GM21515 (cell line): ENCODE results near the gene EPB41L2.
A peak's percentile ranks its signal among the peaks of the same experiment; 100 is the strongest.
"Not testable (repeated sequence)": the region's sequence is repeated elsewhere in the genome, so short reads cannot be mapped to it uniquely, and the experiment has no call there.

Source experiments
- ATAC-seq: cut with Tn5 transposase; IDR thresholded peaks from one replicate; pipeline ENCODE4 v1.9.1; 2021; ENCODE audit not compliant: unreplicated experiment

EPB41L2 gene

GRCh38 chr6:131063028-131063763, at the start of gene EPB41L2:
Gene EPB41L2, minus strand, starts transcription at chr6:131063245. Its CDS starts 106,760 bp downstream, at chr6:130956485.
- peak; percentile 75 for ATAC-seq

GRCh38 chr6:131112249-131112648, 49.2 kb upstream of the EPB41L2 start:
- no peak for ATAC-seq

GRCh38 chr6:131107151-131107550, 44.1 kb upstream of the EPB41L2 start:
- no peak for ATAC-seq

GRCh38 chr6:131103901-131104300, 40.9 kb upstream of the EPB41L2 start:
- no peak for ATAC-seq

- ATAC-seq: no peak
Measured at GRCh38 chr6:131103296-131103695, 40.3 kb upstream of the EPB41L2 start.

- no peak for ATAC-seq
Measured at GRCh38 chr6:131101911-131102680, 39.1 kb upstream of the EPB41L2 start.

- ATAC-seq: no peak
Measured at GRCh38 chr6:131096786-131097185, 33.7 kb upstream of the EPB41L2 start.

GRCh38 chr6:131093334-131093733, 30.3 kb upstream of the EPB41L2 start:
- no peak for ATAC-seq

GRCh38 chr6:131091944-131092343, 28.9 kb upstream of the EPB41L2 start:
- ATAC-seq: not testable (repeated sequence)

- ATAC-seq: not testable (repeated sequence)
Measured at GRCh38 chr6:131090339-131090738, 27.3 kb upstream of the EPB41L2 start.

GRCh38 chr6:131084982-131085381, 21.9 kb upstream of the EPB41L2 start:
- no peak for ATAC-seq

GRCh38 chr6:131083687-131084086, 20.6 kb upstream of the EPB41L2 start:
- ATAC-seq: no peak

- no peak for ATAC-seq
Measured at GRCh38 chr6:131082335-131082734, 19.3 kb upstream of the EPB41L2 start.

GRCh38 chr6:131080084-131080483, 17.0 kb upstream of the EPB41L2 start:
- ATAC-seq: no peak

- no peak for ATAC-seq
Measured at GRCh38 chr6:131073577-131073976, 10.5 kb upstream of the EPB41L2 start.

- ATAC-seq: no peak
Measured at GRCh38 chr6:131070061-131070460, 7.0 kb upstream of the EPB41L2 start.

- ATAC-seq: no peak
Measured at GRCh38 chr6:131068165-131068564, 5.1 kb upstream of the EPB41L2 start.

GRCh38 chr6:131067521-131067920, 4.5 kb upstream of the EPB41L2 start:
- ATAC-seq: no peak

- no peak for ATAC-seq
Measured at GRCh38 chr6:131065824-131066171, 2.8 kb upstream of the EPB41L2 start.

- ATAC-seq: no peak
Measured at GRCh38 chr6:131065112-131065823, 2.2 kb upstream of the EPB41L2 start.

GRCh38 chr6:131063764-131064272, 773 bp upstream of the EPB41L2 start:
- ATAC-seq: peak; percentile 4
